B cell (primary cell): ENCODE data around the gene CHST11. TPM values are rescaled to one million over a fixed set of nuclear protein-coding genes. Genes with fewer than 3 reads are reported as not detected.

ENCODE experiments used
- ATAC-seq: fragments of 200-7000 bp; cut with Tn5 transposase; one replicate; pipeline ENCODE4 v1.10.0; 2021; ENCODE audit warnings: low read depth, mild to moderate bottlenecking, moderate number of reproducible peaks, moderate library complexity
- CTCF ChIA-PET: fragments of 350-600 bp; sonication (Branson Sonifier 250); formaldehyde crosslinking; loops from one replicate; lab custom pipeline; 2021; ENCODE audit warnings: antibody characterized with exemption, inconsistent platforms; lab: Charles Lee
- POLR2A ChIA-PET: fragments of 350-600 bp; sonication (Branson Sonifier 250); formaldehyde crosslinking; loops from one replicate; lab custom pipeline; 2021; ENCODE audit warnings: antibody characterized with exemption; lab: Charles Lee
- DNase-seq: peaks from one replicate; pipeline ENCODE4 v3.0.0; 2013
- H2AFZ ChIP-seq: 2 replicates; pipeline ENCODE4 v1.6.1; 2012; ENCODE audit warnings: mild to moderate bottlenecking, low read depth, low read length; ENCODE audit not compliant: insufficient read depth, poor library complexity, severe bottlenecking
- H3K27ac ChIP-seq, 2 donors: 1 replicate in 1 of 2; 2 replicates in 1 of 2; pipeline ENCODE4 v1.5.1; 2012 to 2013; ENCODE audit warnings: low read length in 2 of 2, mild to moderate bottlenecking in 2 of 2, moderate library complexity in 1 of 2
- H3K27me3 ChIP-seq, 4 experiments: fragments of 200-600 bp in 1 of 4; sonication (generic) in 1 of 4; replicated peaks in 1 of 4; 1 replicate in 2 of 4; 2 replicates in 2 of 4; pipeline versions ENCODE4 v1.6.1 to v1.7.0; 2013 to 2016; ENCODE audit warnings: low read length in 3 of 4, mild to moderate bottlenecking in 2 of 4, mixed read lengths in 1 of 4, moderate library complexity in 1 of 4; ENCODE audit not compliant: insufficient read depth in 4 of 4, control insufficient read depth in 3 of 4; ENCODE audit errors: control extremely low read depth in 1 of 4
- H3K36me3 ChIP-seq, 2 experiments: replicated peaks in 1 of 2; 1 replicate in 1 of 2; 2 replicates in 1 of 2; pipeline versions ENCODE4 v1.6.1 to v1.7.1; 2013; ENCODE audit warnings: low read length in 1 of 2; ENCODE audit not compliant: insufficient read depth in 2 of 2, control insufficient read depth in 1 of 2; ENCODE audit errors: control extremely low read depth in 1 of 2, extremely low read depth in 1 of 2
- H3K4me1 ChIP-seq, 2 donors: fragments of 200-600 bp in 1 of 2; sonication (generic) in 1 of 2; 1 replicate in 1 of 2; 2 replicates in 1 of 2; pipeline versions ENCODE4 v1.5.1 to v1.6.1; 2013 to 2017; ENCODE audit warnings: low read length in 2 of 2; ENCODE audit not compliant: control insufficient read depth in 2 of 2, insufficient read depth in 2 of 2
- H3K4me2 ChIP-seq: replicated peaks from 2 replicates; pipeline ENCODE3; 2012; ENCODE audit warnings: mild to moderate bottlenecking, low read depth, low read length; ENCODE audit not compliant: poor library complexity, severe bottlenecking
- H3K4me3 ChIP-seq, 5 experiments: fragments of 200-600 bp in 1 of 5; sonication (generic) in 1 of 5; 1 replicate in 3 of 5; 2 replicates in 2 of 5; pipeline versions ENCODE4 v1.5.1 to v1.7.0; 2011 to 2016; ENCODE audit warnings: low read length in 4 of 5, mild to moderate bottlenecking in 4 of 5, low read depth in 2 of 5, control low read depth in 1 of 5, moderate library complexity in 1 of 5; ENCODE audit not compliant: insufficient read depth in 1 of 5; ENCODE audit errors: control extremely low read depth in 1 of 5, extremely low read depth in 1 of 5
- H3K79me2 ChIP-seq: fragments of 200-600 bp; sonication (generic); one replicate; pipeline ENCODE4 v1.6.0; 2016; ENCODE audit warnings: low read length; ENCODE audit not compliant: control insufficient read depth, insufficient read depth
- H3K9ac ChIP-seq: fragments of 200-600 bp; sonication (generic); 2 replicates; pipeline ENCODE4 v1.6.1; 2017; ENCODE audit warnings: mild to moderate bottlenecking, low read length, moderate library complexity
- H3K9me3 ChIP-seq, 3 donors: one replicate each; pipeline versions ENCODE4 v1.6.1 to v1.7.1; 2013; ENCODE audit warnings: low read length in 2 of 3; ENCODE audit not compliant: control insufficient read depth in 2 of 3, insufficient read depth in 1 of 3; ENCODE audit errors: control extremely low read depth in 1 of 3
- H4K20me1 ChIP-seq: 2 replicates; pipeline ENCODE4 v1.6.0; 2012; ENCODE audit warnings: mild to moderate bottlenecking, low read length; ENCODE audit not compliant: insufficient read depth, control insufficient read depth, poor library complexity, severe bottlenecking
- H3K27ac Mint-ChIP-seq: one replicate; pipeline ENCODE4 v1.8.0; 2021; ENCODE audit warnings: mixed read lengths
- H3K27me3 Mint-ChIP-seq: one replicate; pipeline ENCODE4 v1.8.0; 2021; ENCODE audit warnings: mixed read lengths
- H3K4me1 Mint-ChIP-seq: one replicate; pipeline ENCODE4 v1.8.0; 2021; ENCODE audit warnings: mixed read lengths
- H3K4me3 Mint-ChIP-seq: one replicate; pipeline ENCODE4 v1.8.0; 2021; ENCODE audit warnings: mixed read lengths
- H3K9me3 Mint-ChIP-seq: one replicate; pipeline ENCODE4 v1.8.0; 2022; ENCODE audit warnings: mixed read lengths; ENCODE audit not compliant: insufficient read depth
- EZH2 ChIP-seq: IDR thresholded peaks from 2 replicates; pipeline ENCODE4 v1.6.1; 2012; ENCODE audit warnings: borderline replicate concordance, low read depth, mild to moderate bottlenecking, moderate library complexity, low read length; ENCODE audit not compliant: insufficient read depth, poor library complexity, severe bottlenecking
- WGBS: methylation state at CpG from one replicate; pipeline ENCODE4 v1.1.5; 2013; ENCODE audit warnings: missing lambda C conversion rate; ENCODE audit not compliant: insufficient coverage; 5-methylcytosine and 5-hydroxymethylcytosine counted together
- intact Hi-C: fragments of 100-400 bp; cut with micrococcal nuclease; formaldehyde crosslinking; loops from one replicate; pipeline ENCODE4 v1.10.0; 2022
- polyA plus RNA-seq: library from polyadenylated mRNA; depleted of rRNA; stranded (reverse); fragments of >200 nt; gene quantifications from 2 replicates; pipeline ENCODE4 v1.2.3, GENCODE V29; 2012
- total RNA-seq, 2 donors: library from RNA; stranded (reverse); fragments of 120-200 nt in 1 of 2; gene quantifications; 1 replicate in 1 of 2; 2 replicates in 1 of 2; pipeline versions ENCODE4 v1.2.3 to v1.2.4, GENCODE V29; 2013 to 2022
- TF ChIP-seq, protein P1 (sequence below): fragments of 200-600 bp; IDR thresholded peaks from one replicate; pipeline ENCODE4 v1.8.0; 2022; ENCODE audit warnings: antibody characterized with exemption, mild to moderate bottlenecking

CHST11 gene
- total and polyA plus RNA-seq, 2 donors (not counting 1 experiment from before 2014, with no cell fraction given), result 46.3 to 152 TPM

DNA sequence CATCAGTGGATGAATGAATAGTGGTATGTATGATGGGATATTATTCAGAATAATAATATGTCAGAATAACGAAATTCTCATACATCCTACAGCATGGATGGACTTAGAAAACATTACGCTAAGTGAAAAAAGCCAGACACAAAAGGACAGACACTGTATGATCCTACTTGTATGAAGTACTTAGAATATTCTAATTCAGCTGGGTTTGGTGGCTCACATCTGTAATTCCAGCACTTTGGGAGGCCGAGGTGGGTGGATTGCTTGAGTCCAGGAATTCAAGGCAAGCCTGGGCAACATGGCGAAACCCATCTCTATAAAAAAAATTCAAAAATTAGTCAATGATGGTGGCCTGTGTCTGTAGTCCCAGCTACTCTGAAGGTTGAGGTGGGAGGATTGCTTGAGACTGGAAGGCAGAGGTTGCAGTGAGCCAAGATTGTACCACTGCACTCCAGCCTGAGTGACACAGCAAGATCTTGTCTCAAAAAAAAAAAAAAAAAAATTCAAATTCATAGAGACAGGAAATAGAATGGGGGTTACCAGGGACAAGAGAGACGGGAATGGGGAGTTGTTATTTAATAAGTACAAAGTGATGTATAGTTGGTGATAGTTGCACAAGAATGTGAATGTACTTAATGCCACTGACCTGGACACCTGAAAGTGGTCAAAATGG, 132.3 kb downstream of the CHST11 start:
- H3K9ac ChIP-seq, result no peak overlapping the region
- TF ChIP-seq, protein P1, sequence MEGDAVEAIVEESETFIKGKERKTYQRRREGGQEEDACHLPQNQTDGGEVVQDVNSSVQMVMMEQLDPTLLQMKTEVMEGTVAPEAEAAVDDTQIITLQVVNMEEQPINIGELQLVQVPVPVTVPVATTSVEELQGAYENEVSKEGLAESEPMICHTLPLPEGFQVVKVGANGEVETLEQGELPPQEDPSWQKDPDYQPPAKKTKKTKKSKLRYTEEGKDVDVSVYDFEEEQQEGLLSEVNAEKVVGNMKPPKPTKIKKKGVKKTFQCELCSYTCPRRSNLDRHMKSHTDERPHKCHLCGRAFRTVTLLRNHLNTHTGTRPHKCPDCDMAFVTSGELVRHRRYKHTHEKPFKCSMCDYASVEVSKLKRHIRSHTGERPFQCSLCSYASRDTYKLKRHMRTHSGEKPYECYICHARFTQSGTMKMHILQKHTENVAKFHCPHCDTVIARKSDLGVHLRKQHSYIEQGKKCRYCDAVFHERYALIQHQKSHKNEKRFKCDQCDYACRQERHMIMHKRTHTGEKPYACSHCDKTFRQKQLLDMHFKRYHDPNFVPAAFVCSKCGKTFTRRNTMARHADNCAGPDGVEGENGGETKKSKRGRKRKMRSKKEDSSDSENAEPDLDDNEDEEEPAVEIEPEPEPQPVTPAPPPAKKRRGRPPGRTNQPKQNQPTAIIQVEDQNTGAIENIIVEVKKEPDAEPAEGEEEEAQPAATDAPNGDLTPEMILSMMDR, result no peak
- no peak for TF ChIP-seq EZH2
- H3K27me3 ChIP-seq, result no peaks in the 10 kb centered on the region
- no CpG with 5 or more reads among the region's 5 CpGs for WGBS
- Mint-ChIP-seq H3K27ac (no peak overlapping the region), H3K4me3 (no peak overlapping the region), H3K4me1 (peaks cover 56% of the 10 kb centered on the region), H3K27me3 (no peaks in the 10 kb centered on the region), H3K9me3 (no peaks in the 10 kb centered on the region)
- no peak overlapping the region for H3K4me3 ChIP-seq
- peaks cover 22 to 24% of the 10 kb centered on the region in 2 donors for H3K4me1 ChIP-seq
- peaks cover 44% of the 10 kb centered on the region for H4K20me1 ChIP-seq
- ChIA-PET CTCF (no interaction called here), POLR2A (interaction anchor here (1.2 kb wide), 1 partner anchor 10 kb away, joined by 3 read pairs; no protein-coding TSS in a partner anchor)
- no peaks in the 10 kb centered on the region for H3K9me3 ChIP-seq
- ATAC-seq (no peak), DNase-seq (no peak)
- intact Hi-C loops, result no loop called here
- H3K79me2 ChIP-seq, result peaks cover 100% of the 10 kb centered on the region
- no peak overlapping the region for H3K4me2 ChIP-seq
- no peak overlapping the region for H2AFZ ChIP-seq
- no peak overlapping the region for H3K27ac ChIP-seq
- H3K36me3 ChIP-seq, result peaks cover 0 to 4% of the 10 kb centered on the region in 2 experiments

DNA sequence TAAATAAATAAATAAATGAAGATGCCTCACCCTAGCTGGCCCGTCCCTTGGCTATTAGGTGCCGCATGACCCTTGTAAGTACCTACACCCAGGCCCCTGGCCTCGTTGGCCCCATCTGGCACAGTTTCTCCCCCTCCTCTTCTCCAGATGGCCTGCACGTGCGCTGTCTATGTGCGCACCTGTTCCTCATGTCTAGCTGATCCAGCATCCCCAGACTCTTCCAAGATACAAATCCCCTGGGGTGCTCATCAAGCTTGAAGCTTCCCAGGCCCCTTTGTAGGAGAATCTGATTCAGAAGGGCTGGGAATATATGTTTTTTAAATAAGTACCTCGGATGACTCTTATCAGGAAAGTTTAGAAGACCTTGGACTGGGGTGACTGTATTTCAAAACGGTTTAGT, 133.3 kb downstream of the CHST11 start:
- H3K9me3 Mint-ChIP-seq, result no peaks in the 10 kb centered on the region
- TF ChIP-seq EZH2, result no peak
- TF ChIP-seq, protein P1, result no peak
- H3K4me1 Mint-ChIP-seq, result peaks cover 53% of the 10 kb centered on the region
- Histone ChIP-seq H3K27me3 (no peaks in the 10 kb centered on the region), H3K27ac (no peak overlapping the region), H2AFZ (no peak overlapping the region), H3K4me2 (no peak overlapping the region), H3K9me3 (no peaks in the 10 kb centered on the region), H3K79me2 (peaks cover 100% of the 10 kb centered on the region), H4K20me1 (peaks cover 46% of the 10 kb centered on the region), H3K9ac (no peak overlapping the region), H3K4me3 (no peak overlapping the region), H3K4me1 (peaks cover 15 to 19% of the 10 kb centered on the region in 2 donors), H3K36me3 (peaks cover 0 to 4% of the 10 kb centered on the region in 2 experiments)
- no peaks in the 10 kb centered on the region for H3K27me3 Mint-ChIP-seq
- CTCF ChIA-PET, result no interaction called here
- WGBS, result 98% methylated on average over 5 of the region's 8 CpGs
- no peak overlapping the region for H3K27ac Mint-ChIP-seq
- intact Hi-C loops, result no loop called here
- H3K4me3 Mint-ChIP-seq, result no peak overlapping the region
- DNase-seq (no peak), ATAC-seq (no peak)
- POLR2A ChIA-PET, result interaction anchor here (0.7 kb wide), 1 partner anchor 7 kb away, joined by 3 read pairs; no protein-coding TSS in a partner anchor
